NCI-H2196 (cell line): ENCODE data around the gene LIPG.

Experiments used
- DNase-seq: peaks from one replicate; lab custom pipeline; 2025; ENCODE audit not compliant: unreplicated experiment; lab: John Stamatoyannopoulos, UW

The LIPG gene

GRCh38 chr18:49546278-49546677 lies 15.6 kb upstream of the LIPG start:
- DNase-seq, result no peak

GRCh38 chr18:49546719-49547273 lies 15.1 kb upstream of the LIPG start:
- no peak for DNase-seq

GRCh38 chr18:49547701-49548100 lies 14.2 kb upstream of the LIPG start:
- DNase-seq, result no peak

GRCh38 chr18:49548229-49548636 lies 13.6 kb upstream of the LIPG start:
- no peak for DNase-seq

- DNase-seq, result no peak
Measured at GRCh38 chr18:49550621-49551339, 11.1 kb upstream of the LIPG start.

- no peak for DNase-seq
Measured at GRCh38 chr18:49553003-49553402, 8.9 kb upstream of the LIPG start.

- no peak for DNase-seq
Measured at GRCh38 chr18:49555641-49556040, 6.2 kb upstream of the LIPG start.

- DNase-seq, result no peak
Measured at GRCh38 chr18:49558356-49558755, 3.5 kb upstream of the LIPG start.

- peak; percentile 58 for DNase-seq
Measured at GRCh38 chr18:49559326-49559931, 2.4 kb upstream of the LIPG start.

GRCh38 chr18:49560277-49560623 lies 1.6 kb upstream of the LIPG start:
- DNase-seq, result no peak

- DNase-seq, result peak; percentile 42
Measured at GRCh38 chr18:49560624-49561288, 1.1 kb upstream of the LIPG start.

GRCh38 chr18:49562481-49563129 lies 748 bp downstream of the LIPG start:
- DNase-seq, result no peak

- no peak for DNase-seq
Measured at GRCh38 chr18:49563130-49563540, 1.3 kb downstream of the LIPG start.

- DNase-seq, result no peak
Measured at GRCh38 chr18:49563701-49564517, 2.1 kb downstream of the LIPG start.

- no peak for DNase-seq
Measured at GRCh38 chr18:49564518-49564834, 2.6 kb downstream of the LIPG start.

- no peak for DNase-seq
Measured at GRCh38 chr18:49565101-49565500, 3.2 kb downstream of the LIPG start.

- peak; percentile 61 for DNase-seq
Measured at GRCh38 chr18:49565612-49566011, 3.8 kb downstream of the LIPG start.

GRCh38 chr18:49566217-49566770 lies 4.4 kb downstream of the LIPG start:
- no peak for DNase-seq

- DNase-seq, result no peak
Measured at GRCh38 chr18:49566985-49567384, 5.1 kb downstream of the LIPG start.

- DNase-seq, result no peak
Measured at GRCh38 chr18:49569724-49570123, 7.9 kb downstream of the LIPG start.

GRCh38 chr18:49570836-49571235 lies 9.0 kb downstream of the LIPG start:
- DNase-seq, result no peak
